NOMO-1 treated with dmso at 0.1 percent for 144 hours (cell line): ENCODE results near the gene SOST.

Experiments used
- DNase-seq: peaks from one replicate; lab custom pipeline; 2025; ENCODE audit not compliant: unreplicated experiment; lab: John Stamatoyannopoulos, UW

The SOST gene

DNA sequence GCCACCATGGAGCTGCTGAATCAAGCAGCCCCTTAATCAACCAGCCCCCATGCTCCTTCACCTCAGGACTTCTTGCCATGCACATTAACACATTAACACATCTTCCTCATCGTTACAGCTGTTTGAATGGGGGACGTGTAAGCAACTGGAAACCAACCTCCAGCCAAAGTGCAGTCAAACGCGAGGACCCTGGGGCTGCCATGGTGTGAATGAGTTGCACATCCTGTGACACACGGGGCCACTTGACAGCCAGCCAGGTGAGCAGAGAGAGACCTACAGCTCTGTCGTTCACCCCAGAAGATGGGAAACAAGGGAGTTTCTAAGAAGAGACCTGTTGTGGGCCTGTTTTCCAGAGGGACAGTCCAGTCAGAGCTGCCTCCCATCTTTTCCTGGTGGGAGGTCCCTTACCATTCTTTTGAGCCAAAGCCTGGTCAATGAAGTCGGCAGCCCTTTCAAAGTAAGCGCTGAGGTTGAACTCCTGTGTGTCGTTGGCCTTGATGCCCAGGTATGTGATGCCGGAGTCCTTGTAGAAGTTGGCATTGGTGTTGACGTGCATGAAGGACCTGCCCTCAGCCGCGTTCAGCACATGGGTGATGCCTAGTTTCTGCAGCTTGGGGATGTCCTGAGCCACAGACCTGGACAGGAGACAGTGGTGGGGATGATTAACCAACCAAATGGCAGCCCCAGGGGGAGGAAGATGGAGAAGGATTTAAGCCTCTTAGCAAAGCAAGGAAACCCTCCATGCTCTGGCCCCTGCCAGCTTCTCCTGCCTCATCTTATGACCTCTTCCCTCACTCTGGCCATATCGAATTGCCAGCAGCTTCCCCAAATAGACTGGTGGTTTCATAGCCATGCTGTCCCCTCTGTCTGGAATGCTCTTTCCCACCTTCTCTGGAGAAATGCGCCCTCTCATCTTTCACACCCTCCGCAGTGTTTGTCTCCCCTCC, 16.0 kb upstream of the SOST start:
- no peak for DNase-seq

GRCh38 chr17:43772877-43773648, 14.5 kb upstream of the SOST start:
- DNase-seq = peak; percentile 97

GRCh38 chr17:43771463-43771862, 12.9 kb upstream of the SOST start:
- no peak for DNase-seq

- DNase-seq = no peak
Observed at GRCh38 chr17:43770957-43771356, 12.4 kb upstream of the SOST start.

DNA sequence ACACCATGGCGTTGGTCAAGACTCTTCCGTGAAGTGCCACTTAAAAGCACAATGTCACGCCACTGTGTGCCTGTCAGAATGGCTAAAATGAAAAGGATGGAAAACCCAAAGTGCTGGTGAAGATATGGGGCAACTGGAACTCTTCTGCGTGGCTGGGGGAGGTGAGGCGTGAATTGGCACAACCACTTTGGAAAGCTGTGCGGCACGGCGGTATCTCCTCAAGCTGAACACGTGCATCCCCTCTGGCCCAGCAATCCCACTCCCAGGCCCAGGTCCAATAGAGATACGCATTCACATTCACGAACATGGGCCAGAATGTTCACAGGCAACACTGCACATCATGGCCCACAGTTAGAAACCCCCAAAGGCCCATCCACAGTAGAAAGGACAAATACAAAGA, 11.3 kb upstream of the SOST start:
- DNase-seq = no peak

DNA sequence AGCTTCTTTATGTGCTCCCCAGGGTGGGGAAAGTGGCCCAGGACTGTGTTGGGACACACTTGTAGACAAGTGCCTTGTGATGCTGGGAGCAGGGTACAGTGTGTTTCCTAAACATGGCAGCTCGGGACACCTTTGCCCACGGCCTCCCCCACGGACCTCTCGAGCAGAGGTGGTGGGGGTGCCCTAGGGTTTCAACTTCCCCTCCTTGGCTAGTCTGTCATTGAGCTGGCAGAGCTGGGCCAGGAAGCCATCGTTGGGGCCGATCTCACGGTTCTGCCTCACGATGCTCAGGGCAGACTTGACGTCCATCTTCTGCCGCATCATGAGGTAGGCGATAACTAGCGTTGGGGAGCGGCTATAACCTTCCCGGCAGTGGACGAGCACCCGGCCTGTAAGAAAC, 10.8 kb upstream of the SOST start:
- no peak for DNase-seq

- DNase-seq = no peak
Observed at GRCh38 chr17:43768943-43769342, 10.4 kb upstream of the SOST start.

DNA sequence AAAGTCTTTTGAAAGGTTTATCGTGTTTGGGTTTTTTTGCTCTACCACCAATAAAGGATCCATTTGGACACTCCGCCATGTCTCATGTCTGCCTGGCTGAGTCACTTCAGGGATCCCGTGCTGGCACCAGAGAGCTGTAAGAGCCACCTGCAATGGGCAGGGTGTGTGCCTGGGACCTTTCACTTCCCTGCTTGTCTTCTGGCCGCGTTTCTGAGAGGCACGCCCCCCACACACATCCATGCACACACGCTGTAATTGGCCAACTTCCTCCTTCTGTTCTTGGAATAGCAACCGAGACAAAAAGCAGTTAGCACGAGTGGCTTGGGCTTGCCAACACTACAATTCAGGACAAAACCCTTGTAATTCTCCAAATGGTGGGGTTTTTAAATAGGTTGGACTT, 9.8 kb upstream of the SOST start:
- peak; percentile 96 for DNase-seq

GRCh38 chr17:43767713-43768059, 9.1 kb upstream of the SOST start:
- DNase-seq = no peak

DNA sequence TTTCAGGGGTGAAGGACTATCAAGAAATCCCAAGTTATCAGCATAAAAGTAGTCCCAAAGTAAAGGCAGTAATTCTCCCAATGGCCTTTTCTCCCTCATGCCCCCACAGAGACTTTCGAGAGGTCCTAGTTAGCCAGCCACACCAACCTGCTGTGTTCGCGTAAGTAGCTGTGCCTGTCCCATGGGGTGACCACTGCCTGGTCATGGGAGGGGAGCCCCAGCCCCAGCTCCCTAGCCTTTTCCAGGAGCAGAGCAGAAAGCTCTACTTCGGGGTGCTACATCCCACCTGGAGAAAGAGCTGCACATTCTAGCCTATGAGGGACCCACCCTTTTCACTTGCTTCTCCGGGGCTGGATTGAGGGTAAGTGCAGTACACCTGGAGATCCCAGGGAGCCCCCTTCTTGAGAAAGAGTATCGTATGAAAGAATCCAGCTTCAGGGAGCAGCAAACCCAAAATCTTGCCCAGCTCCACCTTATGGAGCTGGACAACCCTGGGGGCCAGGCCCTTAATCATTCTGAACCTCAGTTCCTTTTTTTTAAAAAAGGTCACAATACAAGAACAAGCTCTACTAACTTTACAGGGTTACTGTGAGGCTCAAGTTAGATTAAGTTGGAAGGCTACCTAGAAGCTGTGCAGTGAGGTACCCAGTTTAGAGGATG, 8.6 kb upstream of the SOST start:
- no peak for DNase-seq

DNA sequence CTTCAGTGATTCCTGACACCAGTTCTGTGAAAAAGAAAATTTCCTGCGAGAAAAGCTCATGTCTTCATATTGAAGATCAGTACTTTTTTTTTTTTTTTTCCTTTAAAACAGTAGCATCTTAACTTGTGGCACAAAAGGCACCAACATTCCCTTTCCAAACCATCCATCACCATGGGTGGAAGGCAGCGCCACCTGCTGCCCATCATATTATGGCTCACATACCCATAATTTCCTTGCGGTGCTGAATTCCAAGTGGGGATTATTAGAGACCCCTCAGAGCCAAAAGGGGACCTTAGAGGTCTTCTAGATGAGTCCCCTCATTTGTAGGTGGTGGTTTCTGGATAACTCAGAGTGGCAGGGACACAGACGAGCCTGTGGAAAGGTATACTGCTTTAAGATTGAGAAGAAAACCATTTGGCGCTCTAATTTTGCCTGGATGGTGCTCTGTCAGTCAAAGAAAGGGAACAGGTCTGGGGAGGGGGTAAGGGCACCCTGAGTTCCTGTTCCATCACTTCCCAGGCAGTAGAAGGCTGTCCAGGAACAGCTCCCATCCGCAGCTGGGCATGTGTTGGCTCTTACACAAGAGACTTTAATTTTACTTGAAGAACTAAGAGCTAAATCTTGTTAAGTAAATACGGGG, 7.9 kb upstream of the SOST start:
- no peak for DNase-seq

GRCh38 chr17:43760254-43760852, 1.8 kb upstream of the SOST start:
- peak; percentile 65 for DNase-seq

GRCh38 chr17:43759836-43760235, 1.2 kb upstream of the SOST start:
- no peak for DNase-seq

- no peak for DNase-seq
Observed at GRCh38 chr17:43758086-43758485, 505 bp downstream of the SOST start.

DNA sequence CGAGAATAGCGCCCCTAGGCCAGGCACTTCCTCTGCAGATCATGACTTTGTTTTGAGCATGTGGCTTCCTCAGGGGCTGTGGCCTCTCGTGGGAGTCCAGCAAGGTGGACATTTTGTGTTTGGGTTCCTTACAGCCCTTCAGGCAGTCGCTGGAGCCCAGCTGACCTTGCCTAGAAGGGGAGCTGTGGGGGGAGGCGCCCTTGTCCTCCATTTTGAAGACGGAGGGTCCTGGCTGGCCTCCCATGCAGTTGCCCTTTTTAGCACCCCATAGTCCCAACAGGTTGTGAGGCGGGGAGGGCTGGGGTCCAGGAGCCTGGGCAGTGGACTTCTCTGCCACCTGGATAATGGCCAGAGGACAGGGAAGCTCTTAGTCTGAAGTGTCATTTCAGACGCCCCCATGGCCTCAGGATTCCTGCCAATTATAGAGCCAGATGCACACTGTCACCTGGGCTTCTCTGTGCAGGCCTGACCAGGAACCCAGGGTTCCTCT, 1.4 kb downstream of the SOST start:
- no peak for DNase-seq

DNA sequence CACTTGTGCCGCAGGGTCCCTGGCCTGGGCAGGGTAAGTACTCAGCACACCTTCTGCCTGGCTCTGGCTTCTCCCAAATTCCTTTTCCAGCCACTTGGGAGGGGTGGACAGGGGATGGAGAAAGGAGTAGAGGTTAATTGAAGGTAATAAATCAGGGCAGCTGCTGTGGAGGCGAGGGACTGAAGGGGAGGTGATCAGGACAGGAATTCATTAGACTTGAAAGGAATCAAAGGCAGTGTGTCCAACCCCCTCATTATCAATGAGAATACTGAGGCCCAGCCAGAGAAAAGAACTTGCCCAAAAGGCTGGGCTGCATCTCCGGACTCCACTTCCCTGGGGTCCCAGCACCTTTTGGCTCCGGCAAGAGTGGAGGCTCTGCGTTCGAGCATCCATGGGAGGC, 2.4 kb downstream of the SOST start:
- DNase-seq = no peak

DNA sequence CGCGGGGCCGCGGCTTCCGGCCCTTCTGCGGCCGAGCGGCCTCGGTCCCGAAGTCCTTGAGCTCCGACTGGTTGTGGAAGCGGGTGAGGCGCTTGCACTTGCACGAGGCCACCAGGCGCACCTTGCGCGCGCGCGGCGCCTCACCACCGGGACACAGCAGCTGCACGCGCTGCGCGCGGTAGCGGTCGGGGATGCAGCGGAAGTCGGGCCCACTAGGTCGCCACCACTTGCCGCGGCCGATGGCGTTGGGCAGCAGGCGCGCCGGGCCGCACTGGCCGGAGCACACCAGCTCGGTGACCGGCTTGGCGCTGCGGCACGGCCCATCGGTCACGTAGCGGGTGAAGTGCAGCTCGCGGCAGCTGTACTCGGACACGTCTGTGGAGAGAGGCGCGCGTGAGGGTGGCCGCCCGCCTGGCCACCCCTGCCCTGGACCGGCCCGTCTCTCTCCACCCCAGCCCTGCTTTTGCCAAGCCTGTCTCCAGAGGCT, 3.2 kb downstream of the SOST start:
- no peak for DNase-seq

DNA sequence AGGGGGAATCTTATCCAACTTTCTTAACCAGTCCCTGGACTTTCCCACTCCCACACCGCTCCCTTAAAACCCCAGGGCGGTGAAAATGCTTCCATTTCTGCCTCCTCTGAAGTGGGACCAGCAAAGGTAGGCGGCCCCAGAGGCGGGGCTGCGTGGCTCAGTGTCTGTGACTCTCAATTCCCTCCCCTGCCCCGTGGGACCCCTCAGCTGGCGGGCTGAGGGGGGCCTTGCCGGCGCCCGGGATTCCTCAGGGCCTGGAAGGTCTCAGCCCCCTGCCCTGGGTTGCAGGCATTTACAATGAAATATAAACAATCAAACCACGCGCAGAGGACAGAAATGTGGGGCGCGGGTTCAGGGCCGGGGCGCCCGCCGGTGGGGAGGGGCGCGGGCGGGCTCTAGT, 3.6 kb downstream of the SOST start:
- no peak for DNase-seq

DNA sequence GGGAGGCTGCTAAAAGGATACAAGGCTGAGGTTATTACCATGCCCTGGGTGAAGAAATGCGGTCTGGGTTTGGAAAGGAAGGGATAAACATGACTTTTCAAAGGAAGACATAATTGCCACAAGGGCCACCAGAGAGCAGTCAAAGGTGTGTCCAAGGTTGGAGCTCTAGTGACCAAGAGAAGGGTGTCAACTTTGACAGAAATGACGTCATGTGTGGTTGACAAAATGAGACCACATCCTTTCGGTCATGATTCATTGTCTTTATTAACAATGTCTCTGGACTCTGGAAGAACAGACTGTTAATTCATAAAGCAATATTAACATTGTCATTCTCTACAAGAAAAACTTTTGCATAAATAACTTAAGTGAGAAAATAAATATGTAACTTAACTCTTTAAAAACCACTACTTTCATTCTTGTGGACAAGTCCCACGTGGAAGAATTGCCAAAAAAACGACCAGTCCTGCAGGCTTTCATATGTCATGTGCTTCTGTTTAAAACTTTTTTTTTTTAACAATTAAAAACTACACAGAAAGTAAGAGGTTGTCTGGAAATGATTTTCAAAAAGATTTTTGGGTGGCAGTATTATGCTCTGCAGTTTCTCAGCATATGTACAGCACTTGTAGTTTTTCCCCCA, 5.0 kb downstream of the SOST start:
- peak; percentile 8 for DNase-seq

- DNase-seq = no peak
Observed at GRCh38 chr17:43750153-43750552, 8.4 kb downstream of the SOST start.
